ENCODE results near the gene PAIP2B. TPM values are rescaled to one million over a fixed set of nuclear protein-coding genes. Genes with fewer than 3 reads are reported as not detected.

PAIP2B gene
- polyA plus RNA-seq, 1 of the 3 experiments (the other 2 are of a cell fraction): 0.20 TPM

DNA sequence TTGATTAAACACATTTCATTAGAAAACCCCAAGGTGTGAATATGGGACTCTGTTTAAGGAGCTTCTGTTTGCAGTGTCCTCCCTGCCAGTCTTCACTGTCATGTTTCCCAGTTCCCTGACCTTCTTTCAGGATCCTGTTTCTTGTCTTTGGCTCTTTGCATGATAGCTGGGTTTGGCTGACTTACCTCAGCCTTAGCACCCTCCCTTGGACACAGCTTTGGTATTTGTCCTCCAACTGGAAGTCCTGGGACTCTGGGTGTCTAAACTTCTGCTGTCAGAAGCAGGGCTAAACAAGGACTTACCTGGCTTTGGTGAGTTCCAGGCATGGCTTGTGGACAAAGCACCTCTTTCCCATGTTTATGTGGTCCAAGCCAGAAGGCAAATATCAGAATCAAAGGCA is 11.2 kb upstream of the PAIP2B start:
- no peak overlapping the region for H2AFZ ChIP-seq (ENCODE audit: low read depth)
- H3K79me2 ChIP-seq (ENCODE audit: insufficient read depth): no peaks in the 10 kb centered on the region
- no peaks in the 10 kb centered on the region for H3F3A ChIP-seq (replicated peaks; ENCODE audit: insufficient read depth)
- no peaks in the 10 kb centered on the region for H3K36me3 ChIP-seq (replicated peaks in 1 of 2; ENCODE audit: control insufficient read depth in 1 of 2, insufficient read depth in 2 of 2, low read length in 1 of 2)
- no peaks in the 10 kb centered on the region; the same call in 1 of the 2 replicates for H3K27me3 ChIP-seq (ENCODE audit: insufficient read depth)
- CTCF ChIA-PET: no interaction called here
- no peaks in the 10 kb centered on the region for H3K9me2 ChIP-seq
- no peaks in the 10 kb centered on the region for H4K20me1 ChIP-seq (ENCODE audit: insufficient read depth)
- no peak overlapping the region for H3K4me3 ChIP-seq (ENCODE audit: low read depth in 2 of 2, low read length in 1 of 2)
- no peaks in the 10 kb centered on the region; a peak in 1 of 4 replicates for H3K4me1 ChIP-seq (ENCODE audit: control insufficient read depth in 1 of 2, insufficient read depth in 2 of 2, low read depth in 1 of 2, low read length in 1 of 2)
- TF ChIP-seq EP300 (IDR thresholded peaks at IDR 0.05; ENCODE audit: borderline replicate concordance in 1 of 2, low read depth in 1 of 2, low read length in 1 of 2) (no peak), FOSL2 (IDR thresholded peaks at IDR 0.05; ENCODE audit: borderline replicate concordance, low read depth) (no peak), MEF2A (IDR thresholded peaks at IDR 0.05; ENCODE audit: borderline replicate concordance, low read depth) (no peak), FOXJ3 (CRISPR knock-in tag; IDR thresholded peaks at IDR 0.05) (no peak), NFIC (IDR thresholded peaks at IDR 0.05; ENCODE audit: borderline replicate concordance) (no peak), ZBTB33 (IDR thresholded peaks at IDR 0.05; ENCODE audit: borderline replicate concordance, low read depth) (no peak), SIN3A (IDR thresholded peaks at IDR 0.05; ENCODE audit: borderline replicate concordance, low read depth, low read length) (no peak), TEAD4 (IDR thresholded peaks at IDR 0.05; ENCODE audit: borderline replicate concordance, insufficient read depth) (no peak), SMC3 (IDR thresholded peaks at IDR 0.05; ENCODE audit: low read depth, low read length) (no peak), FOXM1 (IDR thresholded peaks at IDR 0.05; ENCODE audit: low read depth) (no peak)
- TF ChIP-seq, protein P1, sequence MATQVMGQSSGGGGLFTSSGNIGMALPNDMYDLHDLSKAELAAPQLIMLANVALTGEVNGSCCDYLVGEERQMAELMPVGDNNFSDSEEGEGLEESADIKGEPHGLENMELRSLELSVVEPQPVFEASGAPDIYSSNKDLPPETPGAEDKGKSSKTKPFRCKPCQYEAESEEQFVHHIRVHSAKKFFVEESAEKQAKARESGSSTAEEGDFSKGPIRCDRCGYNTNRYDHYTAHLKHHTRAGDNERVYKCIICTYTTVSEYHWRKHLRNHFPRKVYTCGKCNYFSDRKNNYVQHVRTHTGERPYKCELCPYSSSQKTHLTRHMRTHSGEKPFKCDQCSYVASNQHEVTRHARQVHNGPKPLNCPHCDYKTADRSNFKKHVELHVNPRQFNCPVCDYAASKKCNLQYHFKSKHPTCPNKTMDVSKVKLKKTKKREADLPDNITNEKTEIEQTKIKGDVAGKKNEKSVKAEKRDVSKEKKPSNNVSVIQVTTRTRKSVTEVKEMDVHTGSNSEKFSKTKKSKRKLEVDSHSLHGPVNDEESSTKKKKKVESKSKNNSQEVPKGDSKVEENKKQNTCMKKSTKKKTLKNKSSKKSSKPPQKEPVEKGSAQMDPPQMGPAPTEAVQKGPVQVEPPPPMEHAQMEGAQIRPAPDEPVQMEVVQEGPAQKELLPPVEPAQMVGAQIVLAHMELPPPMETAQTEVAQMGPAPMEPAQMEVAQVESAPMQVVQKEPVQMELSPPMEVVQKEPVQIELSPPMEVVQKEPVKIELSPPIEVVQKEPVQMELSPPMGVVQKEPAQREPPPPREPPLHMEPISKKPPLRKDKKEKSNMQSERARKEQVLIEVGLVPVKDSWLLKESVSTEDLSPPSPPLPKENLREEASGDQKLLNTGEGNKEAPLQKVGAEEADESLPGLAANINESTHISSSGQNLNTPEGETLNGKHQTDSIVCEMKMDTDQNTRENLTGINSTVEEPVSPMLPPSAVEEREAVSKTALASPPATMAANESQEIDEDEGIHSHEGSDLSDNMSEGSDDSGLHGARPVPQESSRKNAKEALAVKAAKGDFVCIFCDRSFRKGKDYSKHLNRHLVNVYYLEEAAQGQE (IDR thresholded peaks at IDR 0.05; ENCODE audit: low read depth, low read length): no peak
- no peak for DNase-seq
- no peak overlapping the region for H3K4me2 ChIP-seq
- H3K27ac ChIP-seq (ENCODE audit: low read depth in 2 of 2, low read length in 1 of 2): no peak overlapping the region
- H3K9ac ChIP-seq: no peak overlapping the region
- POLR2A ChIA-PET: no interaction called here
- no peaks in the 10 kb centered on the region for H3K9me3 ChIP-seq
